ENCODE results near the gene EMID1.

The EMID1 gene

DNA sequence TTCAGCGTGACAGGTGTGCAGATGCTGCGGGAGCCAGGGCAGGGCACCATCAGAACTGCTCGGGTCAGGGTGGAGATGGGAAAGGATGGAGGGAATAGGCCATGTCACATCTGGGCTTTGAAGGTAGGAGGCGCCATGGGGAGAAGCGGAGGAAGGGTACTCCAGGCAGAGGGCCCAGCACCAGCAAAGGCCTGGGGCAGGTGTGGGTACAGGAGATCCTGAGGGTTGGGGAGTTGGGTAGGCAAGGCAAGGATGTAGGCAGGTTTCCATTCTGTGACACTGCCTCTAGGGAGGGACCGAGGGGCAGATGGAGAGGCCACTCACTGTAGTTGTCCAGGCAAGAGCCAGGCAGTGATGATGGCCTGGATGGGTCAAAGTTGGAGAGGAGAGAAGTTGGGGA is 8.5 kb downstream of the EMID1 start:
- peaks cover 4% of the 10 kb centered on the region for H3K4me1 ChIP-seq (ENCODE audit: low read depth, poor library complexity, severe bottlenecking)
- H3K79me2 ChIP-seq (ENCODE audit: insufficient read depth, low read depth) = no peaks in the 10 kb centered on the region

DNA sequence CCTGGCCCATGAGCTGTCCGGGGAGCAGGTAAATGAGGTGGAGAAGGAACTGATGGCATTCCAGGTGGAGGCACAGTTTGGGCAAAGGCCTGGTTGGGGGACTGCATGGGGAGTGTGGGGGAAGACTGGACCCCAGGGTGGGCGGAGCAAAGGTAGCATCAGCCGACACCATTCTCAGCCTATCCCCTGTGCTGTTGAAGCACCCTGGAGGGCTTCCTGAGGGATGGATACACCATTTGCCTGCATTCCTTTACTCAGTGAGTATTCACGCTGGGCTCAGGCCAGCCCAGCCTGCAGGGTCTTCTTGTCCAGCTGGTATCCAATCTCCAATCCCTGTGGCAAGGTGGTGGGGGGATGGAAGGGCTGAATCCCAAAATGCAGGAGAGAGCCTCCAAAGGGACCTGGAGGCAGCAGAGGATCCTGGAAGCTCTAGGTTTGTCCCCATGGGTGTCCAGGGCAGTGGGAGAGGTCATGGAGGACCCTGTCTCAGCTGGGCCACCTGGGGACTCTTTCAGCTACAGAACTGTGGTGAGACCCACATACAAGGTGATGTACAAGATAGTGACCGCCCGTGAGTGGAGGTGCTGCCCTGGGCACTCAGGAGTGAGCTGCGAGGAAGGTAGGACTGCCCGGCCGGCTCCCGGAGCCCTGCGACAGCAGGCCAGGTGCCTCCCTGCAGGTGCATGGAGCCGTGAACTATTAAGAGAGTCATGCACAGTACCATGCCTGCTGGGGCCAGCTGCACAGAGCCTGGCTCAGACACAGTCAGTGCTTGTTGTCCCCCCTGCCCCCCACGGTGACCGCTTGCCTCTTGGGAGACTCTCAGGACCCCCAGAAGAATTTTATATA is 9.5 kb downstream of the EMID1 start:
- Histone ChIP-seq H3K4me1 (ENCODE audit: low read depth, poor library complexity, severe bottlenecking) (peaks cover 4% of the 10 kb centered on the region), H3K36me3 (ENCODE audit: insufficient read depth) (no peaks in the 10 kb centered on the region), H4K20me1 (ENCODE audit: insufficient read depth) (no peaks in the 10 kb centered on the region), H3K79me2 (ENCODE audit: insufficient read depth, low read depth) (no peaks in the 10 kb centered on the region), H3K27me3 (ENCODE audit: insufficient read depth, low read depth) (no peaks in the 10 kb centered on the region), H3K4me2 (no peak overlapping the region), H3K9ac (no peak overlapping the region), H3K27ac (no peak overlapping the region), H2AFZ (ENCODE audit: low read depth) (no peak overlapping the region), H3K4me3 (IDR thresholded peaks at IDR 0.05; ENCODE audit: insufficient read depth, low read depth, low read length) (no peak overlapping the region)
- TF ChIP-seq, protein P1, sequence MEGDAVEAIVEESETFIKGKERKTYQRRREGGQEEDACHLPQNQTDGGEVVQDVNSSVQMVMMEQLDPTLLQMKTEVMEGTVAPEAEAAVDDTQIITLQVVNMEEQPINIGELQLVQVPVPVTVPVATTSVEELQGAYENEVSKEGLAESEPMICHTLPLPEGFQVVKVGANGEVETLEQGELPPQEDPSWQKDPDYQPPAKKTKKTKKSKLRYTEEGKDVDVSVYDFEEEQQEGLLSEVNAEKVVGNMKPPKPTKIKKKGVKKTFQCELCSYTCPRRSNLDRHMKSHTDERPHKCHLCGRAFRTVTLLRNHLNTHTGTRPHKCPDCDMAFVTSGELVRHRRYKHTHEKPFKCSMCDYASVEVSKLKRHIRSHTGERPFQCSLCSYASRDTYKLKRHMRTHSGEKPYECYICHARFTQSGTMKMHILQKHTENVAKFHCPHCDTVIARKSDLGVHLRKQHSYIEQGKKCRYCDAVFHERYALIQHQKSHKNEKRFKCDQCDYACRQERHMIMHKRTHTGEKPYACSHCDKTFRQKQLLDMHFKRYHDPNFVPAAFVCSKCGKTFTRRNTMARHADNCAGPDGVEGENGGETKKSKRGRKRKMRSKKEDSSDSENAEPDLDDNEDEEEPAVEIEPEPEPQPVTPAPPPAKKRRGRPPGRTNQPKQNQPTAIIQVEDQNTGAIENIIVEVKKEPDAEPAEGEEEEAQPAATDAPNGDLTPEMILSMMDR (conservative IDR thresholded peaks at IDR 0.05; ENCODE audit: low read depth, low read length) = no peak

More for the DNA sequence above, 8.5 kb downstream of the EMID1 start:
- H3K4me3 ChIP-seq (IDR thresholded peaks at IDR 0.05; ENCODE audit: insufficient read depth, low read depth, low read length) = no peak overlapping the region
- H3K27ac ChIP-seq = no peak overlapping the region
- no peaks in the 10 kb centered on the region for H3K27me3 ChIP-seq (ENCODE audit: insufficient read depth, low read depth)
- no peaks in the 10 kb centered on the region for H4K20me1 ChIP-seq (ENCODE audit: insufficient read depth)
- H3K36me3 ChIP-seq (ENCODE audit: insufficient read depth) = no peaks in the 10 kb centered on the region
- H3K4me2 ChIP-seq = no peak overlapping the region
- H3K9ac ChIP-seq = no peak overlapping the region
- TF ChIP-seq, protein P1 (conservative IDR thresholded peaks at IDR 0.05; ENCODE audit: low read depth, low read length) = no peak
- H2AFZ ChIP-seq (ENCODE audit: low read depth) = no peak overlapping the region

DNA sequence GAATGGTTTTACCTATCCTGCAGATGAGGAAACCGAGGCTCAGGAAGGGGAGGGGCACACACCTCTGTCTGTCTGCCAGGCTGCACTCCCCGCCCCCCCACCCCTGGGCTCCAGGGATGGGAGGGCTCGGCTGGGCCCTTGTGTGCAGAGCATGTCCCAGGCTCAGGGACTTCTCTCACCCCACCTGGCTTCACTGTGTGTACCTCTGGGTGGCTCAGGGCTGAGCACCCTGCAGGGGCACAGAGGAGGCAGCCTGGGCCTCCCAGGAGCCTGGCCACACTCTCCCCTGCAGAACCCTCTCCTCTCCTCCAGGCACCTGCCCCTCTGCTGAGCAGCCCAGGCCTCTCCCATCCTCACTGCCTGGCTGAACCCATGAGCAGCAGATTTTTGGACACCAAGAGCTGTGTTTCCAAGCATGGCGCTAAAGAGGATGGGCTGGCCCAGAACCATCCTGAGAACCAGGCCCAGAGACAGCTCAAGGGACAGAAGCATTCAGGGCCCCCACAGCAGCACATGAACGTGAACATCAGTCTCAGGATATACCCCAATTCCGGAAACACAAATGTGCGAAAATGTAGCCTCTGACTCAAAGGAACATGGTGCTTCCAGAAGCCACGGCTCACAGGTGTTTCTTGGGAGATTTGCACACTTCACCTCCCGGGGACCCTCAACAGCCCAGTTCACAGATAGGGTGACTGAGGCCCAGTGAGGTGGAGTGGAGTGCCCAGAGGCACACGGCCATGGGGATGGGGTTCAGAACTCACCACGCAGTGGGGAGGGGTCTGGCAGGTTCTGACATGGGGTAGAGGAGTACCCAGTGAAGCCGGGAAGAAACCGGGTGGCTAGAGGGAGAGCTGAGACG is 10.5 kb downstream of the EMID1 start:
- no peak overlapping the region for H3K4me2 ChIP-seq
- no peak overlapping the region for H3K4me3 ChIP-seq (IDR thresholded peaks at IDR 0.05; ENCODE audit: insufficient read depth, low read depth, low read length)
- no peaks in the 10 kb centered on the region for H4K20me1 ChIP-seq (ENCODE audit: insufficient read depth)
- no peak overlapping the region for H3K9ac ChIP-seq
- peaks cover 4% of the 10 kb centered on the region for H3K4me1 ChIP-seq (ENCODE audit: low read depth, poor library complexity, severe bottlenecking)
- H3K27ac ChIP-seq = no peak overlapping the region
- H2AFZ ChIP-seq (ENCODE audit: low read depth) = no peak overlapping the region
- no peaks in the 10 kb centered on the region for H3K79me2 ChIP-seq (ENCODE audit: insufficient read depth, low read depth)
- TF ChIP-seq, protein P1 (conservative IDR thresholded peaks at IDR 0.05; ENCODE audit: low read depth, low read length) = no peak
- H3K27me3 ChIP-seq (ENCODE audit: insufficient read depth, low read depth) = no peaks in the 10 kb centered on the region
- no peaks in the 10 kb centered on the region for H3K36me3 ChIP-seq (ENCODE audit: insufficient read depth)

DNA sequence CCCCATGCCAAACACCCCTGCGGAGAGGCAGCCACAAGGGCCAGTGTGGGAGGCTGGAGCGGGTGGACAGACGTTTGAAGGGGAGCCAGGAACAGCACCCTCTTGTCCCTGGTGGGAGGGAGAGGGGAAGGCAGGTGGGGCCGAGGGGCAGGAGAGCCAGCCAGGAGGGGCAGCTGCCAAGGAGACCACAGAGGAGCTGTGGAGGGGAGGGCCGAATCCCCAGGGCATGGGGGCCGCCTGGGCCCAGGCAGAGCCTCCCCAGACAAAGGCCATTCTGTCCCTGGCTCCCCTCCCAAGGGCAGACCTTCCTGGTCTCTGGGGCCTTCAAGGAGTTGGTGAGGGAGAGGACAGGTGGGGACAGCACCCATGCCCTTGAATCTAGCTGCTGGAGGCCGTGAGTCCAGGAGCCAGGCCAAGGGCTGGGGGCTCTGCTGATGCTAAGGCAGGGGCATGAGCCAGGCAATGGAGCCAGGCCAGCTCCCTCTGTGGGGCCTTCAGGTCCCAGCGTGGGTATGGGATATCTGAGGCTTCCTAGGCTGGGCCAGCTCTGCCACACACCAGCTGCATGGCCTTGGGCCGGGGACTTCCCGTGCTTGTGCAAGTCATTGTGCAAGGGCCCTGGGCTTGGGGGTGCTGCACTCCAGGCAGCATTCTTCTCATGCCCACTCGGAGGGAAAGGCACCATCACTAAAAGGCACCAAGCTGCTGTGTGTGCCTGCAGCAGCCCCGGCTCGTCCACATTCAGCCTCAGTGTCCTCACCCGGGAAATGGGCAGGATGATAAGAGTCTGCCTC is 11.4 kb downstream of the EMID1 start:
- H3K9ac ChIP-seq = no peak overlapping the region
- TF ChIP-seq, protein P1 (conservative IDR thresholded peaks at IDR 0.05; ENCODE audit: low read depth, low read length) = no peak
- H3K4me2 ChIP-seq = no peak overlapping the region
- no peaks in the 10 kb centered on the region for H4K20me1 ChIP-seq (ENCODE audit: insufficient read depth)
- H3K79me2 ChIP-seq (ENCODE audit: insufficient read depth, low read depth) = no peaks in the 10 kb centered on the region
- H3K36me3 ChIP-seq (ENCODE audit: insufficient read depth) = no peaks in the 10 kb centered on the region
- no peak overlapping the region for H2AFZ ChIP-seq (ENCODE audit: low read depth)
- H3K4me1 ChIP-seq (ENCODE audit: low read depth, poor library complexity, severe bottlenecking) = peaks cover 4% of the 10 kb centered on the region
- no peak overlapping the region for H3K27ac ChIP-seq
- H3K4me3 ChIP-seq (IDR thresholded peaks at IDR 0.05; ENCODE audit: insufficient read depth, low read depth, low read length) = no peak overlapping the region
- H3K27me3 ChIP-seq (ENCODE audit: insufficient read depth, low read depth) = no peaks in the 10 kb centered on the region
